Liver (tissue), 9 donors: ENCODE measurements around the gene TBC1D7. TPM values are rescaled to one million over a fixed set of nuclear protein-coding genes. Genes with fewer than 3 reads are reported as not detected.

Experiments used
- DNase-seq: peaks from one replicate; pipeline ENCODE4 v3.0.0-alpha.2; 2017; ENCODE audit warnings: low spot score
- H3K27ac ChIP-seq, 2 donors: one replicate each; pipeline ENCODE4 v1.7.0; 2013; ENCODE audit warnings: inconsistent platforms in 2 of 2, low read length in 2 of 2, control low read depth in 1 of 2, low read depth in 1 of 2, mild to moderate bottlenecking in 1 of 2
- H3K27me3 ChIP-seq, 4 donors: one replicate each; pipeline versions ENCODE4 v1.6.1 to v1.7.0; 2013; ENCODE audit warnings: low read length in 3 of 4, inconsistent platforms in 1 of 4, mild to moderate bottlenecking in 1 of 4, moderate library complexity in 1 of 4; ENCODE audit not compliant: control insufficient read depth in 4 of 4, insufficient read depth in 4 of 4
- H3K36me3 ChIP-seq, 4 donors: one replicate each; pipeline versions ENCODE4 v1.6.1 to v1.7.0; 2013; ENCODE audit warnings: low read length in 3 of 4, mild to moderate bottlenecking in 3 of 4, low read depth in 1 of 4, moderate library complexity in 1 of 4; ENCODE audit not compliant: control insufficient read depth in 4 of 4, insufficient read depth in 3 of 4
- H3K4me1 ChIP-seq, 4 donors: one replicate each; pipeline versions ENCODE4 v1.6.1 to v1.7.0; 2013; ENCODE audit warnings: low read length in 3 of 4, mild to moderate bottlenecking in 3 of 4, moderate library complexity in 1 of 4; ENCODE audit not compliant: control insufficient read depth in 4 of 4, insufficient read depth in 4 of 4
- H3K4me3 ChIP-seq, 3 donors: one replicate each; pipeline versions ENCODE4 v1.6.1 to v1.7.0; 2013; ENCODE audit warnings: low read length in 3 of 3, control low read depth in 1 of 3, low read depth in 1 of 3, mild to moderate bottlenecking in 1 of 3
- H3K9ac ChIP-seq, 2 donors: one replicate each; pipeline ENCODE4 v1.7.0; 2013; ENCODE audit warnings: low read length in 2 of 2, mild to moderate bottlenecking in 2 of 2, moderate library complexity in 2 of 2, control low read depth in 1 of 2, low read depth in 1 of 2
- H3K9me3 ChIP-seq, 4 donors: one replicate each; pipeline versions ENCODE4 v1.6.1 to v1.7.0; 2013; ENCODE audit warnings: low read length in 3 of 4; ENCODE audit not compliant: control insufficient read depth in 4 of 4
- EGR1 ChIP-seq, 2 donors: IDR thresholded peaks; 2 replicates each; pipeline ENCODE4 v1.6.1; 2016 to 2018; ENCODE audit warnings: antibody characterized with exemption in 2 of 2, low read depth in 2 of 2
- FOXA1 ChIP-seq: IDR thresholded peaks from 2 replicates; pipeline ENCODE4 v1.6.1; 2016; ENCODE audit warnings: antibody characterized with exemption
- FOXA2 ChIP-seq: IDR thresholded peaks from 2 replicates; pipeline ENCODE4 v1.6.1; 2016; ENCODE audit warnings: antibody characterized with exemption
- GABPA ChIP-seq, 2 donors: IDR thresholded peaks in 1 of 2; conservative IDR thresholded peaks in 1 of 2; 2 replicates each; pipeline ENCODE4 v1.6.1; 2016; ENCODE audit warnings: antibody characterized with exemption in 2 of 2, mild to moderate bottlenecking in 1 of 2, moderate library complexity in 1 of 2
- JUND ChIP-seq, 2 donors: IDR thresholded peaks; 2 replicates each; pipeline ENCODE4 v1.6.1; 2016; ENCODE audit warnings: antibody characterized with exemption in 2 of 2
- NR2F2 ChIP-seq: IDR thresholded peaks from 2 replicates; pipeline ENCODE4 v1.6.1; 2016; ENCODE audit warnings: antibody characterized with exemption
- RAD21 ChIP-seq, 2 donors: IDR thresholded peaks; 2 replicates each; pipeline ENCODE4 v1.6.1; 2016; ENCODE audit warnings: antibody characterized with exemption in 2 of 2, mild to moderate bottlenecking in 2 of 2
- RXRA ChIP-seq, 2 donors: IDR thresholded peaks; 2 replicates each; pipeline ENCODE4 v1.6.1; 2017 to 2018; ENCODE audit warnings: antibody characterized with exemption in 2 of 2, mild to moderate bottlenecking in 1 of 2
- SP1 ChIP-seq: IDR thresholded peaks from 2 replicates; pipeline ENCODE4 v1.6.1; 2018; ENCODE audit warnings: antibody characterized with exemption, mild to moderate bottlenecking
- YY1 ChIP-seq: IDR thresholded peaks from 2 replicates; pipeline ENCODE4 v1.6.1; 2016; ENCODE audit warnings: antibody characterized with exemption, mild to moderate bottlenecking
- WGBS: extraction: QIAGEN DNeasy Blood & Tissue Kit; methylation state at CpG from one replicate; pipeline ENCODE4 v1.1.7; 2013; 5-methylcytosine and 5-hydroxymethylcytosine counted together
- polyA plus RNA-seq, 2 donors: library from polyadenylated mRNA; stranded (reverse) in 1 of 2; unstranded in 1 of 2; fragments of 200-250 nt in 1 of 2; fragments of >200 nt in 1 of 2; fragmentation: Nextera tagmentation in 1 of 2; extraction: Ambion mirVana in 1 of 2; gene quantifications; one replicate each; pipeline versions ENCODE4 v1.2.1 to v1.2.3, GENCODE V29; 2013 to 2015
- total RNA-seq, 2 donors: library from RNA; depleted of rRNA; stranded (reverse); fragments of >200 nt; gene quantifications; one replicate each; pipeline ENCODE4 v1.2.3, GENCODE V29; 2014
- TF ChIP-seq, protein P1 (sequence below): fragments of 150-350 bp; IDR thresholded peaks from 2 replicates; pipeline ENCODE4 v1.5.1; 2017; ENCODE audit warnings: improper control_type of control experiment, low read depth, low read length; ENCODE audit not compliant: missing input control
- TF ChIP-seq, protein P2 (sequence below): IDR thresholded peaks from 2 replicates; pipeline ENCODE4 v1.6.1; 2016; ENCODE audit warnings: antibody characterized with exemption
- TF ChIP-seq, protein P3 (sequence below): IDR thresholded peaks from 2 replicates; pipeline ENCODE4 v1.6.1; 2016; ENCODE audit warnings: antibody characterized with exemption
- TF ChIP-seq, protein P4 (sequence below): IDR thresholded peaks from 2 replicates; pipeline ENCODE4 v1.6.1; 2016; ENCODE audit warnings: antibody characterized with exemption, mild to moderate bottlenecking
- TF ChIP-seq, protein P5 (sequence below): IDR thresholded peaks from 2 replicates; pipeline ENCODE4 v1.6.1; 2016; ENCODE audit warnings: antibody characterized with exemption
- donor health status: healthy.
- donor health status: healthy.
- donor health status: healthy.
- donor health status: healthy.
- donor health status: healthy.

TBC1D7 gene
- total and polyA plus RNA-seq, 4 donors, result 9.6 to 18.8 (median 10.6) TPM

DNA sequence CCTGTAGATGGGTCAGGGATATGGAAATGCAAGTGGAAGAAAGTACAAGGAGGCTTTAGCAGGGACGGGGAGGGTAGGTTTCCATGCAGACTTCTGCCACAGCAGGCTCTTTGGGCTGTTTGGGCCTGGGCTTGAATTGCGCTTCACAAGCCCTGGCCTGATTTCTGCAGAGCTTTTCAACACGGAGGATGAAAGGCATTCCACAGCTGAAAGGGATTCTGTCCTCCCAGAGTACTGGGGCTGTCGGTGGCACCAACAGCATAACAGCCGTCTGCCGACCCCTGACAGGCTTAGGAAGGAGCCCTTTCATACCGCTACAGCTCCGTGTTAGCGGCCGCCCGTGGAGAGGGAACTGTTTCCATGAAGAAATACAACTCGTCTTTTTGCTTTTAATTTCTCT lies 22.9 kb upstream of the TBC1D7 start:
- H3K4me3 ChIP-seq, result no peak overlapping the region
- H3K4me1 ChIP-seq, result peaks cover 0 to 3% (median 0%) of the 10 kb centered on the region in 4 donors
- no peak for DNase-seq
- H3K36me3 ChIP-seq, result no peaks in the 10 kb centered on the region
- 87% methylated on average over 12 of the region's 12 CpGs for WGBS
- no peaks in the 10 kb centered on the region for H3K9me3 ChIP-seq
- H3K9ac ChIP-seq, result no peak overlapping the region
- H3K27me3 ChIP-seq, result no peaks in the 10 kb centered on the region
- no peak overlapping the region for H3K27ac ChIP-seq
- TF ChIP-seq FOXA2, result no peak
- TF ChIP-seq, protein P1, sequence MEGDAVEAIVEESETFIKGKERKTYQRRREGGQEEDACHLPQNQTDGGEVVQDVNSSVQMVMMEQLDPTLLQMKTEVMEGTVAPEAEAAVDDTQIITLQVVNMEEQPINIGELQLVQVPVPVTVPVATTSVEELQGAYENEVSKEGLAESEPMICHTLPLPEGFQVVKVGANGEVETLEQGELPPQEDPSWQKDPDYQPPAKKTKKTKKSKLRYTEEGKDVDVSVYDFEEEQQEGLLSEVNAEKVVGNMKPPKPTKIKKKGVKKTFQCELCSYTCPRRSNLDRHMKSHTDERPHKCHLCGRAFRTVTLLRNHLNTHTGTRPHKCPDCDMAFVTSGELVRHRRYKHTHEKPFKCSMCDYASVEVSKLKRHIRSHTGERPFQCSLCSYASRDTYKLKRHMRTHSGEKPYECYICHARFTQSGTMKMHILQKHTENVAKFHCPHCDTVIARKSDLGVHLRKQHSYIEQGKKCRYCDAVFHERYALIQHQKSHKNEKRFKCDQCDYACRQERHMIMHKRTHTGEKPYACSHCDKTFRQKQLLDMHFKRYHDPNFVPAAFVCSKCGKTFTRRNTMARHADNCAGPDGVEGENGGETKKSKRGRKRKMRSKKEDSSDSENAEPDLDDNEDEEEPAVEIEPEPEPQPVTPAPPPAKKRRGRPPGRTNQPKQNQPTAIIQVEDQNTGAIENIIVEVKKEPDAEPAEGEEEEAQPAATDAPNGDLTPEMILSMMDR, result no peak
- no peak for TF ChIP-seq YY1
- TF ChIP-seq, protein P2, sequence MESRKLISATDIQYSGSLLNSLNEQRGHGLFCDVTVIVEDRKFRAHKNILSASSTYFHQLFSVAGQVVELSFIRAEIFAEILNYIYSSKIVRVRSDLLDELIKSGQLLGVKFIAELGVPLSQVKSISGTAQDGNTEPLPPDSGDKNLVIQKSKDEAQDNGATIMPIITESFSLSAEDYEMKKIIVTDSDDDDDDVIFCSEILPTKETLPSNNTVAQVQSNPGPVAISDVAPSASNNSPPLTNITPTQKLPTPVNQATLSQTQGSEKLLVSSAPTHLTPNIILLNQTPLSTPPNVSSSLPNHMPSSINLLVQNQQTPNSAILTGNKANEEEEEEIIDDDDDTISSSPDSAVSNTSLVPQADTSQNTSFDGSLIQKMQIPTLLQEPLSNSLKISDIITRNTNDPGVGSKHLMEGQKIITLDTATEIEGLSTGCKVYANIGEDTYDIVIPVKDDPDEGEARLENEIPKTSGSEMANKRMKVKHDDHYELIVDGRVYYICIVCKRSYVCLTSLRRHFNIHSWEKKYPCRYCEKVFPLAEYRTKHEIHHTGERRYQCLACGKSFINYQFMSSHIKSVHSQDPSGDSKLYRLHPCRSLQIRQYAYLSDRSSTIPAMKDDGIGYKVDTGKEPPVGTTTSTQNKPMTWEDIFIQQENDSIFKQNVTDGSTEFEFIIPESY, result no peak
- TF ChIP-seq NR2F2, result no peak
- TF ChIP-seq GABPA (IDR thresholded peaks at IDR 0.05 in 1 of 2, conservative IDR thresholded peaks at IDR 0.05 in 1 of 2), result no peak
- TF ChIP-seq, protein P3, sequence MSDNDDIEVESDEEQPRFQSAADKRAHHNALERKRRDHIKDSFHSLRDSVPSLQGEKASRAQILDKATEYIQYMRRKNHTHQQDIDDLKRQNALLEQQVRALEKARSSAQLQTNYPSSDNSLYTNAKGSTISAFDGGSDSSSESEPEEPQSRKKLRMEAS, result no peak
- no peak for TF ChIP-seq EGR1 (IDR thresholded peaks at IDR 0.05; ENCODE audit: low read depth in 2 of 2)
- TF ChIP-seq, protein P4, sequence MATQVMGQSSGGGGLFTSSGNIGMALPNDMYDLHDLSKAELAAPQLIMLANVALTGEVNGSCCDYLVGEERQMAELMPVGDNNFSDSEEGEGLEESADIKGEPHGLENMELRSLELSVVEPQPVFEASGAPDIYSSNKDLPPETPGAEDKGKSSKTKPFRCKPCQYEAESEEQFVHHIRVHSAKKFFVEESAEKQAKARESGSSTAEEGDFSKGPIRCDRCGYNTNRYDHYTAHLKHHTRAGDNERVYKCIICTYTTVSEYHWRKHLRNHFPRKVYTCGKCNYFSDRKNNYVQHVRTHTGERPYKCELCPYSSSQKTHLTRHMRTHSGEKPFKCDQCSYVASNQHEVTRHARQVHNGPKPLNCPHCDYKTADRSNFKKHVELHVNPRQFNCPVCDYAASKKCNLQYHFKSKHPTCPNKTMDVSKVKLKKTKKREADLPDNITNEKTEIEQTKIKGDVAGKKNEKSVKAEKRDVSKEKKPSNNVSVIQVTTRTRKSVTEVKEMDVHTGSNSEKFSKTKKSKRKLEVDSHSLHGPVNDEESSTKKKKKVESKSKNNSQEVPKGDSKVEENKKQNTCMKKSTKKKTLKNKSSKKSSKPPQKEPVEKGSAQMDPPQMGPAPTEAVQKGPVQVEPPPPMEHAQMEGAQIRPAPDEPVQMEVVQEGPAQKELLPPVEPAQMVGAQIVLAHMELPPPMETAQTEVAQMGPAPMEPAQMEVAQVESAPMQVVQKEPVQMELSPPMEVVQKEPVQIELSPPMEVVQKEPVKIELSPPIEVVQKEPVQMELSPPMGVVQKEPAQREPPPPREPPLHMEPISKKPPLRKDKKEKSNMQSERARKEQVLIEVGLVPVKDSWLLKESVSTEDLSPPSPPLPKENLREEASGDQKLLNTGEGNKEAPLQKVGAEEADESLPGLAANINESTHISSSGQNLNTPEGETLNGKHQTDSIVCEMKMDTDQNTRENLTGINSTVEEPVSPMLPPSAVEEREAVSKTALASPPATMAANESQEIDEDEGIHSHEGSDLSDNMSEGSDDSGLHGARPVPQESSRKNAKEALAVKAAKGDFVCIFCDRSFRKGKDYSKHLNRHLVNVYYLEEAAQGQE, result no peak
- no peak for TF ChIP-seq JUND (IDR thresholded peaks at IDR 0.05)
- no peak for TF ChIP-seq SP1
- TF ChIP-seq RXRA (IDR thresholded peaks at IDR 0.05), result no peak
- TF ChIP-seq, protein P5, sequence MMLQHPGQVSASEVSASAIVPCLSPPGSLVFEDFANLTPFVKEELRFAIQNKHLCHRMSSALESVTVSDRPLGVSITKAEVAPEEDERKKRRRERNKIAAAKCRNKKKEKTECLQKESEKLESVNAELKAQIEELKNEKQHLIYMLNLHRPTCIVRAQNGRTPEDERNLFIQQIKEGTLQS, result no peak

DNA sequence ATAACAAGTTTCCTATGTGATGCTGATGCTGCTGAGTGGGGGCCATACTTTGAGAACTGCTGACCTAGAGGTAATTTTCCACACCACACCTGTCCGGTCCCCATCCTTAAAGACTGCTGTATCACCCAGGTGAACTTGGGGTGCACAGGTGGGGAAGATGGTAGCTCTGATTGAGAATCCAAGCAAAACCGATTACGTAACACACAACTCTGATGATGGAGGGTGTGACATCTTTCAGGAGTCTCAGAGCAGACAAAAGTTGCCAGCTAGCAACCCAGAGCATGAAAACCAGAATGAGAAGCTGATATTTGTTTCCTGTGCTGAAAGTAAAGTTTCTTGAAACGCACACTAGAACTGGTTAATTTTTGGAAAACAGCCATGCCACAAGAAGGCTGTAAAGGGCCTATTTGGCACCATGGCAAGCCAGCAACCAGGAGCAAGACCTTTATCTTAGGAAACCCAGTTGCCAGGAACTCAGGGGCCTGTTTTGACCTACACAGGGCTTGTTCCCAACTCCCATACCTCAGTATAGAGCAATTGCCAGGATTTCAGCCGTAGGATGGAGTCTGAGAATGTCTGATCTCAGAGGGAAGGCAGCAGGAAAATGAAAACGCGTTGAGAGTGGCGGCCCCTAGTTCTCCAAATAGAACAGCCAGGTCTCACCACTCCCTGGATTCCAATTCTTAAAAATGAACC lies 21.6 kb upstream of the TBC1D7 start:
- H3K36me3 ChIP-seq, result no peaks in the 10 kb centered on the region
- 91% methylated on average over 8 of the region's 8 CpGs for WGBS
- no peak overlapping the region for H3K9ac ChIP-seq
- no peaks in the 10 kb centered on the region for H3K9me3 ChIP-seq
- DNase-seq, result no peak
- H3K4me1 ChIP-seq, result peaks cover 0 to 3% (median 0%) of the 10 kb centered on the region in 4 donors
- H3K27me3 ChIP-seq, result no peaks in the 10 kb centered on the region
- no peak overlapping the region for H3K4me3 ChIP-seq
- H3K27ac ChIP-seq, result no peak overlapping the region
- TF ChIP-seq, protein P5, result no peak
- TF ChIP-seq RXRA (IDR thresholded peaks at IDR 0.05), result no peak
- no peak for TF ChIP-seq FOXA2
- no peak for TF ChIP-seq YY1
- no peak for TF ChIP-seq GABPA (IDR thresholded peaks at IDR 0.05 in 1 of 2, conservative IDR thresholded peaks at IDR 0.05 in 1 of 2)
- TF ChIP-seq SP1, result no peak
- no peak for TF ChIP-seq EGR1 (IDR thresholded peaks at IDR 0.05; ENCODE audit: low read depth in 2 of 2)
- no peak for TF ChIP-seq JUND (IDR thresholded peaks at IDR 0.05)
- TF ChIP-seq, protein P1, result no peak
- TF ChIP-seq, protein P4, result no peak
- no peak for TF ChIP-seq RAD21 (IDR thresholded peaks at IDR 0.05)
- TF ChIP-seq FOXA1, result no peak
- no peak for TF ChIP-seq NR2F2
